Gastrocnemius medialis (tissue), 4 donors: ENCODE measurements around the gene ZCCHC24. TPM values are rescaled to one million over a fixed set of nuclear protein-coding genes. Genes with fewer than 3 reads are reported as not detected.

Source experiments
- ATAC-seq, 2 donors: fragments of 150-250 bp; one replicate each; pipeline ENCODE4 v1.9.1; 2016
- DNase-seq, 2 donors: peaks; one replicate each; pipeline ENCODE4 v3.0.0-alpha.2; 2019
- H3K27ac ChIP-seq, 4 donors: fragments of 200-600 bp; sonication (generic); 1 replicate in 1 of 4; 2 replicates in 3 of 4; pipeline ENCODE4 v1.5.1; 2016 to 2018; ENCODE audit warnings: mild to moderate bottlenecking in 2 of 4, moderate library complexity in 1 of 4
- H3K27me3 ChIP-seq, 3 donors: fragments of 200-600 bp; sonication (generic) in 2 of 3; 1 replicate in 1 of 3; 2 replicates in 2 of 3; pipeline versions ENCODE4 v1.5.1 to v1.6.0; 2016 to 2019; ENCODE audit warnings: mild to moderate bottlenecking in 1 of 3, moderate library complexity in 1 of 3
- H3K36me3 ChIP-seq, 2 donors: fragments of 200-600 bp; sonication (generic) in 1 of 2; one replicate each; pipeline ENCODE4 v1.5.1; 2017 to 2018
- H3K4me1 ChIP-seq, 2 donors: fragments of 200-600 bp; sonication (generic) in 1 of 2; one replicate each; pipeline ENCODE4 v1.5.1; 2016 to 2017; ENCODE audit warnings: mild to moderate bottlenecking in 2 of 2
- H3K4me3 ChIP-seq, 4 donors: fragments of 200-600 bp; sonication (generic) in 3 of 4; 1 replicate in 1 of 4; 2 replicates in 3 of 4; pipeline ENCODE4 v1.5.1; 2016 to 2019; ENCODE audit warnings: mild to moderate bottlenecking in 2 of 4
- H3K9me3 ChIP-seq, 3 donors: fragments of 200-600 bp; sonication (generic) in 2 of 3; 1 replicate in 1 of 3; 2 replicates in 2 of 3; pipeline ENCODE4 v1.5.1; 2016 to 2019
- POLR2A ChIP-seq, 2 donors: fragments of 450-650 bp; IDR thresholded peaks; one replicate each; pipeline ENCODE4 v1.6.1; 2017; ENCODE audit warnings: antibody characterized with exemption in 2 of 2, mild to moderate bottlenecking in 2 of 2, moderate library complexity in 2 of 2
- in situ Hi-C, 4 donors: fragments of 200-750 bp; cut with MboI; loops; one replicate each; pipeline versions ENCODE4 v1.15.0 to v1.8.0; 2017; ENCODE audit warnings: low sequenced_read_pairs in 4 of 4
- intact Hi-C: fragments of 100-400 bp; cut with DNase I; formaldehyde crosslinking; loops from one replicate; pipeline ENCODE4 v1.15.1; 2023; ENCODE audit warnings: low total_unique reads
- total RNA-seq, 4 donors: library from RNA; depleted of rRNA; stranded (reverse); fragments of >200 nt; gene quantifications; one replicate each; pipeline versions ENCODE4 v1.1.0 to v1.2.3, GENCODE V29; 2016
- TF ChIP-seq, protein P1 (sequence below), 5 experiments: fragments of 450-650 bp in 3 of 5; fragments of 200-600 bp in 2 of 5; sonication (generic) in 2 of 5; IDR thresholded peaks in 4 of 5; conservative IDR thresholded peaks in 1 of 5; 1 replicate in 4 of 5; 2 replicates in 1 of 5; pipeline ENCODE4 v1.5.1; 2016 to 2019; ENCODE audit warnings: antibody characterized with exemption in 5 of 5, mild to moderate bottlenecking in 3 of 5, moderate library complexity in 3 of 5

ZCCHC24 gene
- total RNA-seq, 4 donors from 2014 or later = 59.6 to 122 (median 84.5) TPM

DNA sequence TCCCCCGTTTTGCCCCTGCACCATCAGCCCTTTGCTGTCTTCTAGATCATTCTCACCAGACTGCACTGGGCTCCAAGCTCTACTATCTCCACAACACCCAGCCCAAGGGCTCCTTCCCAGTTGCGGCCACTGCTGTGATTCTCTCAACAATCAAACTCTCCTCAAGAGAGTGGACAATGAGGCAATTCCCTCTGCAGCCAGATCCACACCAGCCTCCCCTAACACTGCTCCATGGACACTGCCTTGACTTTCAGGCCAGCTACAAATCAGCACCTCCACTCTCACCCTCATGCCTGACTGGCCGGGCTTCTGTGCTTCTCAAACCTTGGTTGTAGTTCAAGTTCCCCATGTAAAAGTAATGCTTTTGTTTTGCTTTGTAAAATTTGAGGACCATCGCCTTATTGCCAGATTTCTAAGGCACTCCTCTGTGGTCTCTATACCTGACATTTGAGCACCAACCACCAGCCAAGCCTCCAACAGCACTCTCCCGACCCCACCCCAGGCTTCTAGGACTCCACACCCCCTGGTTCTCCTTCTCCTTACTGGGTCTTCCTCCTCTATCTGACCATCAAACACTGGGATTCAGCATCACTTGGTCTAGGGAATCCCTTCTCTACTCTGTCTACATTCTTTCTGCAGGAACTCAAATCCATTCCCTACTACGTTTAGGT, 52.8 kb downstream of the ZCCHC24 start:
- Histone ChIP-seq H3K27ac (peak overlapping the region in 1 of 4 donors; percentile 6), H3K4me1 (peaks cover 28 to 42% of the 10 kb centered on the region in 2 donors), H3K4me3 (no peak overlapping the region), H3K9me3 (no peaks in the 10 kb centered on the region), H3K36me3 (peaks cover 0 to 15% of the 10 kb centered on the region in 2 donors), H3K27me3 (no peaks in the 10 kb centered on the region)
- in situ Hi-C loops = no loop called here
- TF ChIP-seq, protein P1, sequence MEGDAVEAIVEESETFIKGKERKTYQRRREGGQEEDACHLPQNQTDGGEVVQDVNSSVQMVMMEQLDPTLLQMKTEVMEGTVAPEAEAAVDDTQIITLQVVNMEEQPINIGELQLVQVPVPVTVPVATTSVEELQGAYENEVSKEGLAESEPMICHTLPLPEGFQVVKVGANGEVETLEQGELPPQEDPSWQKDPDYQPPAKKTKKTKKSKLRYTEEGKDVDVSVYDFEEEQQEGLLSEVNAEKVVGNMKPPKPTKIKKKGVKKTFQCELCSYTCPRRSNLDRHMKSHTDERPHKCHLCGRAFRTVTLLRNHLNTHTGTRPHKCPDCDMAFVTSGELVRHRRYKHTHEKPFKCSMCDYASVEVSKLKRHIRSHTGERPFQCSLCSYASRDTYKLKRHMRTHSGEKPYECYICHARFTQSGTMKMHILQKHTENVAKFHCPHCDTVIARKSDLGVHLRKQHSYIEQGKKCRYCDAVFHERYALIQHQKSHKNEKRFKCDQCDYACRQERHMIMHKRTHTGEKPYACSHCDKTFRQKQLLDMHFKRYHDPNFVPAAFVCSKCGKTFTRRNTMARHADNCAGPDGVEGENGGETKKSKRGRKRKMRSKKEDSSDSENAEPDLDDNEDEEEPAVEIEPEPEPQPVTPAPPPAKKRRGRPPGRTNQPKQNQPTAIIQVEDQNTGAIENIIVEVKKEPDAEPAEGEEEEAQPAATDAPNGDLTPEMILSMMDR (IDR thresholded peaks at IDR 0.05 in 4 of 5, conservative IDR thresholded peaks at IDR 0.05 in 1 of 5) = no peak
- no peak for TF ChIP-seq POLR2A (IDR thresholded peaks at IDR 0.05)
- intact Hi-C loops = no loop called here
- no peak for ATAC-seq
- DNase-seq = peak in 1 of 2 donors; percentile 4

GRCh38 chr10:79392020-79392398, 53.4 kb downstream of the ZCCHC24 start:
- peaks cover 0 to 18% of the 10 kb centered on the region in 2 donors for H3K36me3 ChIP-seq
- TF ChIP-seq, protein P1 (IDR thresholded peaks at IDR 0.05 in 4 of 5, conservative IDR thresholded peaks at IDR 0.05 in 1 of 5) = no peak
- TF ChIP-seq POLR2A (IDR thresholded peaks at IDR 0.05) = no peak
- DNase-seq (peak in 1 of 2 donors; percentile 6), ATAC-seq (no peak)
- H3K4me3 ChIP-seq = no peak overlapping the region
- H3K27me3 ChIP-seq = no peaks in the 10 kb centered on the region
- H3K27ac ChIP-seq = peak overlapping the region in 2 of 4 donors; percentile 27 to 28
- in situ Hi-C loops (no loop called here), intact Hi-C loops (no loop called here)
- peaks cover 22 to 35% of the 10 kb centered on the region in 2 donors for H3K4me1 ChIP-seq
- H3K9me3 ChIP-seq = no peaks in the 10 kb centered on the region

- no peaks in the 10 kb centered on the region for H3K27me3 ChIP-seq
- H3K4me1 ChIP-seq = peaks cover 16 to 29% of the 10 kb centered on the region in 2 donors
- no peak for TF ChIP-seq POLR2A (IDR thresholded peaks at IDR 0.05)
- TF ChIP-seq, protein P1 (IDR thresholded peaks at IDR 0.05 in 4 of 5, conservative IDR thresholded peaks at IDR 0.05 in 1 of 5) = no peak
- H3K27ac ChIP-seq = peak overlapping the region in 3 of 4 donors; percentile 22 to 28 (median 27)
- H3K4me3 ChIP-seq = no peak overlapping the region
- in situ Hi-C loops (no loop called here), intact Hi-C loops (no loop called here)
- no peaks in the 10 kb centered on the region for H3K9me3 ChIP-seq
- no peak for ATAC-seq
- DNase-seq = peak in 1 of 2 donors; percentile 19
- peaks cover 0 to 19% of the 10 kb centered on the region in 2 donors for H3K36me3 ChIP-seq
Observed at GRCh38 chr10:79391231-79392019, 54.0 kb downstream of the ZCCHC24 start.

DNA sequence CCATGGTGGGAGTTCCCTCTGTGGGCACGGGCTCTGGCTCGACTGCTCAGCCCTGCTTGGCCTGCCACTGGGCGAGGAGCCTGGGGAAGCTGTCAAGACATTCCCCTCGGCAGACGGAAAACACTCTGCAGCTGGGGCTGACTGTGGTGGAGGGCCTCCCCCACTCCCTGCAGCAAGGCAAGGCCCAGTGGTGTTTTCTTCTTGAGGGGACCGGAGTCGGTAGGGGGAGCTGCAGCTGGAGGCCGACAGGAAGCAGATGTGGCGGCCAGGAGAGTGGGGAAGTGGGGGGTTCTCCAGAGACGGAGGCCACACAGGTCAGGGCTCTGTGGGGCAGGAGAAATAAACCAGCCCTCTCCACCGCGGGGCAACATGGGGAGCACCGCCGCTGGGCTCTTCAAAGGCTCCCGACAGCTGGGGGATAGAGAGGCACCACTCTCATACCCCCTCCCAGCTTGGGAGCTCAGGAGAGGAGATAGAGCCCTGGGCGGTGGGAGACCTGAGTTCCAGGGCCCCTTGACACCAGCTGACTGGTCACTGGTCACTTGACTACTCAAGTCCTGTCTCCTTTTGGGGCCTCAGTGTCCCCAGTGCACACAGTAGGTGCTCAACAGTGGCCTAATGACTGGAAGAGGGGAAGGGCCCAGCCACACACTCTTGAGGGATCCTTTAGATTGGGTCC, 54.7 kb downstream of the ZCCHC24 start:
- no peak for ATAC-seq
- Histone ChIP-seq H3K27me3 (no peaks in the 10 kb centered on the region), H3K4me1 (peaks cover 9 to 22% of the 10 kb centered on the region in 2 donors), H3K9me3 (no peaks in the 10 kb centered on the region), H3K27ac (peak overlapping the region in 2 of 4 donors; percentile 22 to 27), H3K36me3 (peaks cover 0 to 26% of the 10 kb centered on the region in 2 donors), H3K4me3 (no peak overlapping the region)
- intact Hi-C loops = no loop called here
- peak in 1 of 2 donors; percentile 13 for DNase-seq
- in situ Hi-C loops = no loop called here
- TF ChIP-seq, protein P1 (IDR thresholded peaks at IDR 0.05 in 4 of 5, conservative IDR thresholded peaks at IDR 0.05 in 1 of 5) = no peak
- no peak for TF ChIP-seq POLR2A (IDR thresholded peaks at IDR 0.05)
